Natural killer cell treated with Interleukin-12 subunit alpha and Interleukin-12 subunit beta and Interleukin-15 and Interleukin-18, amount 100 ng/mL, for 72 hours (primary cell): ENCODE data around the gene UTP14C. TPM values are rescaled to one million over a fixed set of nuclear protein-coding genes. Genes with fewer than 3 reads are reported as not detected.
A peak's percentile ranks its signal among the peaks of the same experiment; 100 is the strongest.
"Not testable (repeated sequence)": the region's sequence is repeated elsewhere in the genome, so short reads cannot be mapped to it uniquely, and the experiment has no call there.

Experiments
- ATAC-seq, 2 donors: fragments of 150-1000 bp; cut with Tn5 transposase in 1 of 2; sonication (Bioruptor Pico), chemical (Tn5 transposase) in 1 of 2; 2 replicates each; pipeline ENCODE4 v1.10.0; 2021
- DNase-seq: peaks from one replicate; pipeline ENCODE4 v3.0.0; 2022; ENCODE audit warnings: low spot score
- H3K27ac Mint-ChIP-seq, 2 donors: 1 replicate in 1 of 2; 2 replicates in 1 of 2; pipeline ENCODE4 v1.8.0; 2022; ENCODE audit warnings: mixed read lengths in 2 of 2, mild to moderate bottlenecking in 1 of 2, moderate library complexity in 1 of 2
- H3K27me3 Mint-ChIP-seq, 2 donors: 1 replicate in 1 of 2; 2 replicates in 1 of 2; pipeline ENCODE4 v1.8.0; 2022; ENCODE audit warnings: mixed read lengths in 2 of 2
- H3K36me3 Mint-ChIP-seq: one replicate; pipeline ENCODE4 v1.8.0; 2022; ENCODE audit warnings: mixed read lengths
- H3K4me1 Mint-ChIP-seq, 2 donors: 1 replicate in 1 of 2; 2 replicates in 1 of 2; pipeline ENCODE4 v1.8.0; 2022; ENCODE audit warnings: low read depth in 2 of 2, mixed read lengths in 2 of 2, mild to moderate bottlenecking in 1 of 2
- H3K4me3 Mint-ChIP-seq: one replicate; pipeline ENCODE4 v1.8.0; 2022; ENCODE audit warnings: mixed read lengths
- H3K9me3 Mint-ChIP-seq: 2 replicates; pipeline ENCODE4 v1.8.0; 2022; ENCODE audit warnings: mixed read lengths
- total RNA-seq, 2 donors: library from RNA; stranded (reverse); gene quantifications; one replicate each; pipeline ENCODE4 v1.2.3, GENCODE V29; 2022

The UTP14C gene
- total RNA-seq, 2 donors from 2014 or later: 11.1 to 11.6 TPM

DNA sequence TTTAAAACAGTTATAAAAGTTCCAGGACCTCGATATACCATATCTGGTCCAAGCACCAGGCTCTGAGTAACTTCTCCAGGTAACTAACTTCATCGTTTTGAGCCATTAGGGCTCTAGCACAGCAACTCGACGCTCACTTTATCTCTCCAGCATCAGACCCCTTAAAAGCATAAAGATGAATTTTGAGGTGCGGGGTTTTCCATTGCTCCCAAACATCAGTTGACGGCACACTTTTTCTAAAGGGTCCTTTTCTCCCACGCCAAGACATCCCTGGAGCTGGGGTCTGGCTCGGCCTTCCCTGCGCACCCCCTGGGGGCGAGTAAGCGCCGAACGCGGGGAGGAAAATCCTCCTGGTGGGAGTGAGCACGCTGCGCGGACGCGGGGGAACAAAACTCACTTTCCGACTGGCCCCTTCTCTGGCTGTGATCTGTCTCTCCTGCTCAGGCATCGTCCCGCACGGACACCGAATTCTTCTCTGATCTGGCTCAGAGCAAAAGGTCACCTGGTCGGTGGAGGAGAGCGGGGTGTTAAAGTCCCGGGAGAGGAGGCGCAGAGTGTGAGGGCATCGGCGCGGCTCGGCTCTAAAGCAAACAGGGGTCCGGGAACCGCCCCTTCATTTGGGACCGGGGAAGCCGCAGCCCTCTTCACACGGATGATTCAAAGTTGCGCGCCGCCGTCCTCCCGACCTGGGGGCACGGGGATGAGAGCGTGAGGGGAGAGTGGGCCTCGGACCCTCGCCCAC lies 13.4 kb upstream of the UTP14C start, which contains the start of gene ATP7B:
Gene ATP7B, minus strand, starts transcription at position 561 of the 742 bp plus-strand sequence. Its CDS starts 113 bp downstream, at position 448.
- Mint-ChIP-seq H3K36me3 (peaks cover 11% of the 10 kb centered on the region), H3K27ac (peak within 1 kb of the TSS; percentile 73 to 97), H3K27me3 (peaks cover 30 to 42% of the 10 kb centered on the region in 2 donors), H3K4me1 (peaks cover 14 to 19% of the 10 kb centered on the region in 2 donors), H3K4me3 (peak within 1 kb of the TSS; percentile 99), H3K9me3 (no peaks in the 10 kb centered on the region)
- ATAC-seq (no peak), DNase-seq (no peak)

DNA sequence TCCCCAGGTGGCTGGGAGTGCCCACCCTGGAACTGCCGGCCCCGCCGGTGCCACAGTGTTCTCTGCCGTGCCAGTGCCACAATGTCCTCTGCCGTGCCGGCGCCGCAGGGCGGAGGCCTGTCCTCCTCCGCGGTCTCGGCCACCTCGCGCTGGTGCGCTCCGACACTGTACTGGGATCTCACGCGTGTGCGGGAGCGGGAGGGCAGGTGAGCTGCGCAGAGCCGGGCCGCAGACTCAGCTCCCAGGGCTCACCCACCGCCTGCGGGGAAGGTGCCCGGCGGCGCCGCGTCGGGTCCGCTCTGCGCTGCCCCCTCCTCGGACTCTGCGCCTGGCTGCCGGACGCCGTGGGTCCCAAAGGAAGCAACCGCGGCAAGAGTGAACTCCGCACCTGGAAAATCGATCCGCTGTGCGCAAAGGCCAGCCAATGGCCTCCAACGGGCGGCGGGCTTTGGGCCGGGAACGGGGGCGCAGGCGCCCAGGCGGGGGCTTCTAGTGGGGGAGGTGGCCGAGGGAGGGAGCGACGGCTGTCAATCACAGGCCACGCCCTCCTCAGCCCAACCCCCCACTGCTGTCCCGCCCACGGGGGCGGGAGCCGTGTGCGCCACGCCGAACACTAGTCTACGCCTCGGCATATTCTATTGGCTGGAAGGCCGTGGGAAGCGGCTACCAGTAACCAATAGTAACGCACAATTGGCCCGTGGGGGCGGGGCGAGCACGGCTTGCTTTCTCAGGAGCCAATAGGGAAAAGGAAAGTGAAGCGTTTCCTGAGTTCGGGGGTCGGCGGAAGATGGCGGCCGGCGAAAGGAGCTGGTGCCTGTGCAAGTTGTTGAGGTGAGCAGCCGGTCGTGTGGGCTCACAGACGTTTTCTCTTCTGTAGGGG lies 12.6 kb upstream of the UTP14C start, which contains the start of gene ALG11:
Gene ALG11, plus strand, starts transcription at position 767 of the 880 bp plus-strand sequence. Its CDS starts 21 bp downstream, at position 788.
- DNase-seq (peak; percentile 99), ATAC-seq (peak; percentile 100)
- H3K4me3 Mint-ChIP-seq: peak within 1 kb of the TSS; percentile 99
- peak within 1 kb of the TSS; percentile 73 to 97 for H3K27ac Mint-ChIP-seq
- no peaks in the 10 kb centered on the region for H3K9me3 Mint-ChIP-seq
- H3K4me1 Mint-ChIP-seq: peaks cover 14 to 21% of the 10 kb centered on the region in 2 donors
- peaks cover 23 to 34% of the 10 kb centered on the region in 2 donors for H3K27me3 Mint-ChIP-seq
- H3K36me3 Mint-ChIP-seq: peaks cover 14% of the 10 kb centered on the region

DNA sequence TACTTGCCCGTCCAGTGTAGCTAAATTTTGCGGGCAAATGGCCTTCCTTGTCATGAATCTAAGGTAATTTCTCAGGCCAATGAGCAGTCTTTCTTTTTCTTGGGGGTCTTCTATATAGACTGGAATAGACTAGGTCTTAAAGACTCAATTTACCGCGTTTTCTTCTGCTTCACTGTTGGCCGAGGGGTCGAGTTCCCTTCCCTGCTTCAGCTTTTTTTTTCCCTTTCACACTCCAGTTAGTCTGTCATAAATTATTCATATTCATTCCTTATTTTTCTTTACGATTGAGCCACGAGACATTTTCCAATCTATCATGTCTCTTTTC lies 12.0 kb upstream of the UTP14C start:
- H3K4me1 Mint-ChIP-seq: peaks cover 15 to 21% of the 10 kb centered on the region in 2 donors
- peak overlapping the region; percentile 99 for H3K4me3 Mint-ChIP-seq
- H3K36me3 Mint-ChIP-seq: peaks cover 14% of the 10 kb centered on the region
- DNase-seq (no peak), ATAC-seq (no peak)
- H3K9me3 Mint-ChIP-seq: no peaks in the 10 kb centered on the region
- H3K27me3 Mint-ChIP-seq: peaks cover 20 to 33% of the 10 kb centered on the region in 2 donors
- H3K27ac Mint-ChIP-seq: peak overlapping the region; percentile 73 to 97

DNA sequence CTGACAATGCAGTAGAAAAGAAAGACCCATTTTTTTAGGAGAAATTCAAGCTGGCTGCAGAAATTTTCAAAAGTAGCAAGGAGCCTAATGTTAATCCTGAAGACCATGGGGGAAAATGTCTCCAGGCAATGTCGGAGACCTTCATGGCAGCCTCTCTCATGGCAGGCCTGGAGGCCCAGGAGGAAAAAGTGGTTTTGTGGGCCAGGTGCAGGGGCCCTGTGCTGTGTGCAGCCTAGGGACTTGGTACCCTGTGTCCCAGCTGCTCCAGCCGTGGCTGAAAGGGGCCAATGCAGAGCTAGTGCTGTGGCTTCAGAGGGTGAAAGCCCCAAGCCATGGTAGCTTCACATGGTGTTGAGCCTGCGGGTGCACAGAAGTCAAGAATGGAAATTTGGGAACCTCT lies 8.2 kb upstream of the UTP14C start:
- H3K4me1 Mint-ChIP-seq: peaks cover 20 to 28% of the 10 kb centered on the region in 2 donors
- DNase-seq: no peak
- H3K27ac Mint-ChIP-seq: no peak overlapping the region
- no peak overlapping the region for H3K4me3 Mint-ChIP-seq
- H3K27me3 Mint-ChIP-seq: peaks cover under 1 to 2% of the 10 kb centered on the region in 2 donors
- peaks cover 26% of the 10 kb centered on the region for H3K36me3 Mint-ChIP-seq
- H3K9me3 Mint-ChIP-seq: no peaks in the 10 kb centered on the region
- ATAC-seq: no peak

DNA sequence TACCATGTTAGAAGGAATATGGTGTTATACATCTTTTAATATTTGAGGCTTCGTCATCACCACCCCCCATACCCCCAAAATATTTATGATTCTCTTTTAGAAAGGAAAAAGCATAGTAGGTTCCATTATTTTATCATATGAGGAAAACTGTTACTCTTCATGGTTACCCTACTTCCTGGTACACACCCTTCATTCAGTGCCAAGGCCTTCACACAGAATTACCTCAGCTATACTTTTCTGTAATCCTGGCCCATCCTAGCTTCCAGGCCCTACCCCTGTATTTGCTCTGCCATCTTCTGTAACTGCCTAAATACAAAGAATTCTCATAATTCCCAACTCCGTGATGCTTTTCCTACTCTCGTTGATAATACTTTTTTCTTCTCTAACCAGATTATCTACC lies 4.3 kb upstream of the UTP14C start:
- Mint-ChIP-seq H3K27ac (no peak overlapping the region), H3K27me3 (no peaks in the 10 kb centered on the region), H3K4me3 (no peak overlapping the region), H3K9me3 (no peaks in the 10 kb centered on the region), H3K36me3 (peaks cover 26% of the 10 kb centered on the region), H3K4me1 (peaks cover 16 to 20% of the 10 kb centered on the region in 2 donors)
- DNase-seq: no peak
- ATAC-seq: no peak

DNA sequence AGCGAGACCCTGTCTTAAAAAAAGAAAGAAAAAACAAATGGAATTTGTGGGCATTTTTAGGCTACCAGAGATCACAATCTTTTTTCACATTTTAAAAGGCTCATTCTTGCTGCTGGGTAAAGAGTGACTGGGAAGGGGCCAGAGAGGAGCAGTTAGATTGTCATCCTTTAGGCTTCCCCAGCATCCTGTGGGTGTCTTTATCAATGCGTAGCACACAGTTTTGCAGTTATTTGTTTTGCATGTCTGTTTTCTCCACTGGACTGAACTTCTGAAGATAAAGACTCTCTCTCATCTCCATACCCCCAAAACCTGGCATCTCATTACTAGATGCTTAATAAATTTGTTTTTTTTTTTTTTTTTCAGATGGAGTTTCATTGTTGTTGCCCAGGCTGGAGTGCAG lies 2.1 kb upstream of the UTP14C start:
- Mint-ChIP-seq H3K9me3 (no peaks in the 10 kb centered on the region), H3K27me3 (no peaks in the 10 kb centered on the region), H3K4me3 (no peak overlapping the region), H3K4me1 (peaks cover 26 to 28% of the 10 kb centered on the region in 2 donors), H3K27ac (no peak overlapping the region), H3K36me3 (peaks cover 38% of the 10 kb centered on the region)
- ATAC-seq: no peak
- DNase-seq: no peak

DNA sequence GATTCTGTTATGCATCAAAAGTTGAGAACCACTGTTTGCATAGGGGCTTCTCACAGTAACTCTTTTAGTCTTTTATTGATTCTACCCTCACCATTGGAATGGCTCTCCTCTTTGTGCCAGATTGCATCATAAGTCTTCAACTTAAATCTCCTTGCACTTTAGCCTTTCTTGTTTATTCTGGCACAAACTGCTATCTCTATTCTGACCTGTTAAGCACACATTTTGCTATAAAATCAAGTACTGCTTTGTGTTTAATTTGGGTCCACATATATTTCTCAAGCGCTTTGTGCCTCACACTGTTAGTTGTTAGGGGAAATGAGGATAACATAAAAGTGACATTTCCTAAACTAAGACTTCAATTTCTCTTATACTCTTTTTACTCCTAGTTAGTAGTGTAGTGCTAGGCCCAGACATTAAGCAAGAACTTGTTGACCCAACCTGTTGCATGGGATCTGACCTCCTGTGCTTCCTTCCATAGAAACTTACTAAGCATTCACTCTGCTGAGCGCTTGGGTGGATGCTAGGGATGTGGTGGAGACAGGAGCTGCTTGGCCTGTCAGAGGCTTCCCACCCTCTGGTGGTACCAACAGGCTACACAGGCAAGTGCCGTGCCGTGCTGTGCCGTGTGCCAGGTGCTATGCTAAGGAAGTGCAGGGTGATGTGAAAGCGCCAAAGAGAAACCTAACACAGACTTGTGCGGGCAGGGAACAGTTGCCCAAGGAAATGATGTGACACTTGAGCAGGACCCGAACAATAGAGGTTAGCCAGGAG lies 1.2 kb downstream of the UTP14C start:
- H3K27ac Mint-ChIP-seq: no peak overlapping the region
- no peak overlapping the region for H3K4me3 Mint-ChIP-seq
- DNase-seq (no peak), ATAC-seq (no peak)
- peaks cover 30 to 37% of the 10 kb centered on the region in 2 donors for H3K4me1 Mint-ChIP-seq
- no peaks in the 10 kb centered on the region for H3K27me3 Mint-ChIP-seq
- H3K36me3 Mint-ChIP-seq: peaks cover 45% of the 10 kb centered on the region
- no peaks in the 10 kb centered on the region for H3K9me3 Mint-ChIP-seq

DNA sequence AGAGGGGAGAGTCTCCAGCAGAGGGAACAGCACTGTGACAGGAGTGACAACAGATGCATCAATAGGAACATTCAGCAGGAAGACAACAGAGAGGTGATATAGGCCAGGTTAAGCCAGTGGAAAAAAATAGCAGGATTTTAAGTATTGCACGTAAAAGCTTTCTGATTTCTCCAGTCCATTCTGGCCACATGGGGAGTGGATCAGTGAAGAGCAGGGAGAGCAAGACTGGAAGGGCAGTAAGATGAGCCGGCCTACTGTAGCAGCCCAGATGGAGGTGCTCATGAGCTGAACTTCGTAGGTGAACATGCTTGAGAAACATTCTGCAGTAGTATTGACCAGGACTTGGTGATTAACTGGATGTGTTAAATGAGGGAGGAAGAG lies 1.7 kb downstream of the UTP14C start:
- Mint-ChIP-seq H3K27ac (no peak overlapping the region), H3K4me1 (peaks cover 28 to 31% of the 10 kb centered on the region in 2 donors), H3K9me3 (no peaks in the 10 kb centered on the region), H3K36me3 (peaks cover 39% of the 10 kb centered on the region), H3K4me3 (no peak overlapping the region), H3K27me3 (no peaks in the 10 kb centered on the region)
- no peak for ATAC-seq
- DNase-seq: no peak

DNA sequence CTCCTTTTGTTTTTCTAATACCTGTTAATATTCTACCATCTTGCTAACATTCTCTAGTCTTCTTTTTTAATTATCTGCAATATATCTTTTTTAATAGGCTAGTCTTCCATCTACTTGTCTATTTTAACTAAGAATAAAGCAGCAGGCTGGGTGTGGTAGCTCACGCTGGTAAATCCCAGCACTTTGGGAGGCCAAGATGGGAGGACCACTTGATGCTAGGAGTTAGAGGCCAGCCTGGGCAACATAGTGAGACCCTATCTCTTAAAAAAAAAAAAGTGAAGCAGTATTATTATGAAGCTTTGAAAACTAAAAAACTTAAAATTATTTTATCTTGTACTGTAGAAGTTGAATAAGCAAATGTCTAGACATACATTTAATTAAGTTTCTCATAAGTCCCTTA lies 3.3 kb downstream of the UTP14C start:
- no peaks in the 10 kb centered on the region for H3K27me3 Mint-ChIP-seq
- ATAC-seq (no peak), DNase-seq (no peak)
- peaks cover 39% of the 10 kb centered on the region for H3K36me3 Mint-ChIP-seq
- H3K4me3 Mint-ChIP-seq: no peak overlapping the region
- no peak overlapping the region for H3K27ac Mint-ChIP-seq
- H3K9me3 Mint-ChIP-seq: no peaks in the 10 kb centered on the region
- H3K4me1 Mint-ChIP-seq: peaks cover 28 to 31% of the 10 kb centered on the region in 2 donors

DNA sequence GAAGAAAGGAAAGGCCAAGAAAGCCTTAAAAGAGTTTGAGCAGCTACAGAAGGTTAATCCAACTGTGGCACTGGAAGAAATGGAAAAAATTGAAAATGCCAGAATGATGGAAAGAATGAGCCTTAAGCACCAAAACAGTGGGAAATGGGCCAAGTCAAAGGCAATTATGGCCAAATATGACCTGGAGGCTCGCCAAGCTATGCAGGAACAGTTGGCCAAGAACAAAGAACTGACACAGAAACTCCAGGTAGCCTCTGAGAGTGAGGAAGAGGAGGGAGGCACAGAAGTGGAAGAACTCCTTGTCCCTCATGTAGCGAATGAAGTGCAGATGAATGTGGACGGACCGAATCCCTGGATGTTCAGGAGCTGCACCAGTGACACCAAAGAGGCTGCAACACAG lies 5.1 kb downstream of the UTP14C start:
- ATAC-seq: no peak
- no peak overlapping the region for H3K27ac Mint-ChIP-seq
- H3K9me3 Mint-ChIP-seq: no peaks in the 10 kb centered on the region
- no peaks in the 10 kb centered on the region for H3K27me3 Mint-ChIP-seq
- no peak overlapping the region for H3K4me3 Mint-ChIP-seq
- peaks cover 35% of the 10 kb centered on the region for H3K36me3 Mint-ChIP-seq
- no peak for DNase-seq
- peaks cover 28 to 31% of the 10 kb centered on the region in 2 donors for H3K4me1 Mint-ChIP-seq

DNA sequence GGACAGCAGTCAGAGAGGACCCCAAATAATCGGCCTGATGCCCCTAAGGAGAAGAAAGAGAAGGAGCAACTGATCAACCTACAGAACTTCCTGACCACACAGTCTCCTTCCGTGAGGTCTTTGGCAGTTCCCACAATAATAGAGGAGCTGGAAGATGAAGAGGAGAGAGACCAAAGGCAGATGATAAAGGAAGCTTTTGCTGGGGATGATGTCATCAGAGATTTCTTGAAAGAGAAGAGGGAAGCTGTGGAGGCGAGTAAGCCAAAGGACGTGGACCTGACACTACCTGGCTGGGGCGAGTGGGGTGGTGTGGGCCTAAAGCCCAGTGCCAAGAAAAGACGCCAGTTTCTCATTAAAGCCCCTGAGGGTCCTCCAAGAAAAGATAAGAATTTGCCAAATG lies 5.9 kb downstream of the UTP14C start:
- H3K27me3 Mint-ChIP-seq, DNase-seq, H3K27ac Mint-ChIP-seq, H3K9me3 Mint-ChIP-seq, ATAC-seq, H3K4me3 Mint-ChIP-seq: not testable (repeated sequence)
- Mint-ChIP-seq H3K4me1 (peaks cover 30 to 31% of the 10 kb centered on the region in 2 donors), H3K36me3 (peaks cover 31% of the 10 kb centered on the region)

DNA sequence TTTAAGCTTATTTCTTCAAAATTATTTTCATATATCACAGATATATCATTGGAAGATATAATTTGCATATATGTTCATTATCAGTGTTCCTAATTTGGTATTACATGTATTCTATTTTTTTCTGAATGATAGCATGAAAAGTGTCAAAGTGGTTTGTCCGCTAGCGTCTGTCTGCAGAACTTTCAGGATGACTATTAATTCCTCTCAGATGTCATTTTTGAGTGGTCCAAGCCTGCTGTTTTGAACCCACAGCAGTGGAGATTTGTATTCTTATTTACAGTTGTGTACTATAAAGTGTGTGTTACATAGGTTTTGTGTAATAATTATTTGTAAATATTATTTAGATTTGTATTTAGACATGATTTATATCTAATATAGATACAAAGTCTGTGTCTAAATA lies 8.5 kb downstream of the UTP14C start:
- no peak for ATAC-seq
- no peaks in the 10 kb centered on the region for H3K9me3 Mint-ChIP-seq
- H3K36me3 Mint-ChIP-seq: peaks cover 14% of the 10 kb centered on the region
- H3K4me3 Mint-ChIP-seq: no peak overlapping the region
- H3K4me1 Mint-ChIP-seq: peaks cover 15 to 16% of the 10 kb centered on the region in 2 donors
- DNase-seq: no peak
- H3K27me3 Mint-ChIP-seq: no peaks in the 10 kb centered on the region
- H3K27ac Mint-ChIP-seq: no peak overlapping the region

DNA sequence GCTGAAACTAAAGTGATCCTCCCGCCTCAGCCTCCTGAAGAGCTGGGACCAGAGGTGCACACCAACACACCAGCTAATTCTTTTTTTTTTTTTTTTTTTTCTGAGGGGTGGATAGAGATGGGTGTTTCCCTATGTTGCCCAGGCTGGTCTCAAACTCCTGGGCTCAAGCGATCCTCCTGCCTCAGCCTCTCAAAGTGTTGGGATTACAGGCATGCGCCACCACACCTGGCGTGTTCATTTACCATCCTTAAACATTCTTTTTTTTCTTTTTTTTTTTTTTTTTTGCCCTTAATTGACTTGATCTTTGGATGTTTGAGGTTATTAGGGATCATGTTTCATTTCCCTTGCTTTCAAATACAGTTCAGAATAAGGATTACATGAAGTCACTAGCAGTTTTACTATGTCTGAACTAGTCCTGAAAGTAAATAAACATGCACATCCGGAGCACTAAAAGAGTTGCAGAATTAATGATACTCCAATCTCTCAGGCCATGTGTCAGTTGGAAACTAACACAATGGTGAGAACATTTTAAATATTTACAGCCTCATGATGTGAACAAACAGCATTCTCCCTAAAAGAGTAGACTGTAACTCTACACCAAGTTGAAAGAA lies 10.2 kb downstream of the UTP14C start:
- H3K27ac Mint-ChIP-seq: no peak overlapping the region
- no peaks in the 10 kb centered on the region for H3K27me3 Mint-ChIP-seq
- no peak overlapping the region for H3K4me3 Mint-ChIP-seq
- DNase-seq (no peak), ATAC-seq (no peak)
- peaks cover 7% of the 10 kb centered on the region for H3K36me3 Mint-ChIP-seq
- peaks cover 8 to 10% of the 10 kb centered on the region in 2 donors for H3K4me1 Mint-ChIP-seq
- H3K9me3 Mint-ChIP-seq: no peaks in the 10 kb centered on the region
